K562 (cell line): ENCODE results near the gene AFAP1. TPM values are rescaled to one million over a fixed set of nuclear protein-coding genes. Genes with fewer than 3 reads are reported as not detected.

ENCODE experiments used
- ATAC-seq: fragments of 200-7000 bp; cut with Tn5 transposase; 3 replicates; pipeline ENCODE4 v1.9.1; 2020; ENCODE audit warnings: moderate library complexity
- BruUV-seq: library from RNA; stranded (reverse); fragments of 400-500 nt; replicated peaks from 2 replicates; lab custom pipeline; 2021; lab: Mats Ljungman, UMichigan
- CTCF ChIA-PET: fragments of 300-600 bp; formaldehyde crosslinking; extraction: SDS; loops from one replicate; lab custom pipeline; 2021; ENCODE audit warnings: low intra/inter-chr PET ratio; lab: Yijun Ruan, JAX
- POLR2A ChIA-PET: fragments of 300-600, 350-650 bp; sonication (Branson Sonifier 250); formaldehyde crosslinking; extraction: SDS; loops from one replicate; lab custom pipeline; 2021; ENCODE audit warnings: antibody characterized with exemption, inconsistent platforms; lab: Yijun Ruan, JAX
- DNase-seq, 4 experiments: peaks; one replicate each; pipeline versions ENCODE4 v3.0.0 to v3.0.0-alpha.2; 2011 to 2018; ENCODE audit warnings: low spot score in 3 of 4, mixed read lengths in 3 of 4; ENCODE audit errors: extremely low read depth in 1 of 4
- FAIRE-seq: peaks from 2 replicates; lab custom pipeline; 2011; peaks lifted over from hg19 to GRCh38; lab: Jason Lieb, UNC
- H2AFZ ChIP-seq: 2 replicates; pipeline ENCODE4 v1.6.0; 2011; ENCODE audit warnings: low read depth, low read length, control low read depth, inconsistent platforms
- H3K27ac ChIP-seq: fragments of 200-600 bp; 3 replicates; pipeline ENCODE4 v1.8.0; 2011; ENCODE audit warnings: low read depth, mild to moderate bottlenecking, control low read depth, inconsistent platforms, low read length, moderate library complexity, mixed read lengths; ENCODE audit errors: extremely low read depth
- H3K27me3 ChIP-seq, 2 experiments: fragments of 300-600 bp in 1 of 2; 2 replicates in 1 of 2; 3 replicates in 1 of 2; pipeline versions ENCODE4 v1.6.0 to v1.8.0; 2011; ENCODE audit warnings: inconsistent platforms in 2 of 2, low read length in 2 of 2, mild to moderate bottlenecking in 1 of 2, mixed read lengths in 1 of 2, moderate library complexity in 1 of 2; ENCODE audit not compliant: control insufficient read depth in 2 of 2, insufficient read depth in 2 of 2
- H3K36me3 ChIP-seq: fragments of 300-600 bp; 3 replicates; pipeline ENCODE4 v1.8.0; 2011; ENCODE audit warnings: mild to moderate bottlenecking, low read length, inconsistent platforms; ENCODE audit not compliant: control insufficient read depth, insufficient read depth
- H3K4me1 ChIP-seq, 2 experiments: fragments of 200-600 bp in 1 of 2; replicated peaks in 1 of 2; 2 replicates in 1 of 2; 3 replicates in 1 of 2; pipeline versions ENCODE4 v1.5.1 to v1.8.0; 2011; ENCODE audit warnings: inconsistent platforms in 2 of 2, low read length in 2 of 2, mild to moderate bottlenecking in 1 of 2, mixed read lengths in 1 of 2, moderate library complexity in 1 of 2; ENCODE audit not compliant: control insufficient read depth in 2 of 2, insufficient read depth in 2 of 2
- H3K4me2 ChIP-seq: 2 replicates; pipeline ENCODE4 v1.6.1; 2011; ENCODE audit warnings: low read length, control low read depth, inconsistent platforms, mixed read lengths; ENCODE audit not compliant: insufficient read depth
- H3K4me3 ChIP-seq: fragments of 200-600 bp; sonication (generic), shearing (Covaris generic); 2 replicates; pipeline ENCODE4 v1.5.1; 2016; ENCODE audit warnings: control low read depth, inconsistent platforms
- H3K79me2 ChIP-seq: fragments of 200-600 bp; 3 replicates; pipeline ENCODE4 v1.8.0; 2011; ENCODE audit warnings: low read length, inconsistent platforms; ENCODE audit not compliant: control insufficient read depth, insufficient read depth
- H3K9ac ChIP-seq, 2 experiments: 2 replicates each; pipeline versions ENCODE4 v1.6.0 to v1.6.1; 2011; ENCODE audit warnings: low read depth in 2 of 2, low read length in 2 of 2, control low read depth in 1 of 2, inconsistent platforms in 1 of 2, mild to moderate bottlenecking in 1 of 2, mixed read lengths in 1 of 2; ENCODE audit not compliant: insufficient read depth in 1 of 2
- H3K9me1 ChIP-seq: one replicate; pipeline ENCODE4 v1.6.0; 2011; ENCODE audit warnings: inconsistent platforms, mild to moderate bottlenecking, low read length, moderate library complexity; ENCODE audit not compliant: control insufficient read depth, insufficient read depth
- H3K9me3 ChIP-seq: replicated peaks from 2 replicates; pipeline ENCODE4 v1.5.1; 2011; ENCODE audit warnings: low read depth, low read length, inconsistent platforms; ENCODE audit not compliant: control insufficient read depth, insufficient read depth
- H4K20me1 ChIP-seq: replicated peaks from 2 replicates; pipeline ENCODE4 v1.6.1; 2011; ENCODE audit warnings: low read length, inconsistent platforms, mixed read lengths; ENCODE audit not compliant: control insufficient read depth, insufficient read depth
- RFX1 ChIP-seq: fragments of 450-650 bp; IDR thresholded peaks from 2 replicates; pipeline ENCODE4 v1.6.1; 2016; ENCODE audit warnings: mild to moderate bottlenecking, moderate library complexity
- ZNF609 ChIP-seq: sonication (generic); formaldehyde crosslinking; IDR thresholded peaks from 2 replicates; pipeline ENCODE4 v1.8.1; 2023; ENCODE audit warnings: missing genetic modification reagents, mild to moderate bottlenecking, borderline replicate concordance
- WGBS: fragments of 100-300 bp; shearing (Covaris generic); methylation state at CpG from one replicate; pipeline ENCODE4 v1.1.6; 2016; ENCODE audit warnings: low coverage, mixed read lengths; ENCODE audit not compliant: insufficient coverage; ENCODE audit errors: missing lambda C conversion rate; 5-methylcytosine and 5-hydroxymethylcytosine counted together
- in situ Hi-C: fragments of 300-500 bp; cut with MboI; formaldehyde crosslinking; loops from 4 replicates; pipeline ENCODE4 v1.15.0; 2018; ENCODE audit warnings: inconsistent platforms, mixed read lengths
- intact Hi-C: fragments of 100-400 bp; cut with micrococcal nuclease; formaldehyde crosslinking; loops from 2 replicates; pipeline ENCODE4 v1.14.2; 2022
- polyA plus RNA-seq, 8 experiments: library from polyadenylated mRNA; depleted of rRNA in 4 of 8; stranded (reverse) in 5 of 8; unstranded in 3 of 8; fragments of >200 nt; fragmentation: Nextera tagmentation in 2 of 8; fragmentation: Illumina TruSeq in 1 of 8; extraction: Ambion mirVana in 2 of 8; extraction: Trizol in 1 of 8; gene quantifications; 2 replicates each; pipeline versions ENCODE4 v1.2.1 to v1.2.3, GENCODE V29; 2011 to 2014; ENCODE audit warnings: inconsistent platforms in 1 of 8, missing spikeins in 1 of 8
- total RNA-seq, 7 experiments: library from RNA; depleted of rRNA in 6 of 7; stranded (reverse); fragments of >200 nt in 6 of 7; fragmentation: Illumina TruSeq in 2 of 7; extraction: Trizol in 2 of 7; gene quantifications; 2 replicates each; pipeline versions ENCODE4 v1.2.1 to v1.2.3, GENCODE V29; 2011 to 2021; ENCODE audit warnings: low replicate concordance in 1 of 7

AFAP1 gene
- total and polyA plus RNA-seq, 9 of the 15 experiments (the other 6 are each of a cell fraction or from before 2014, with no cell fraction given): 0.07 to 0.42 (median 0.12) TPM; not detected in 1

- Histone ChIP-seq H2AFZ (no peak overlapping the region), H3K27me3 (peaks cover 14 to 67% of the 10 kb centered on the region in 2 experiments; a peak in 3 of 5 replicates), H3K9me3 (peaks cover 3% of the 10 kb centered on the region; the same call in 1 of the 2 replicates), H3K4me2 (no peak overlapping the region), H3K36me3 (no peaks in the 10 kb centered on the region)
- no peak for FAIRE-seq
- 3% methylated on average over 36 of the region's 45 CpGs for WGBS
- in situ Hi-C loops: no loop called here
- TF ChIP-seq RFX1 (peak; percentile 38), ZNF609 (CRISPR knock-in tag) (no peak)
- TF ChIP-seq, all 486 proteins: peak for 1
- H3K79me2 ChIP-seq: no peaks in the 10 kb centered on the region
- ChIA-PET CTCF (no interaction called here), POLR2A (interaction anchor here (0.6 kb wide), 1 partner anchor 12 kb away, joined by 3 read pairs; no protein-coding TSS in a partner anchor)
- H3K9me1 ChIP-seq: no peaks in the 10 kb centered on the region
- ATAC-seq: no peak
- BruUV-seq: no TSS peak
- intact Hi-C loops: no loop called here
- DNase-seq: no peak
- no peak overlapping the region for H3K4me3 ChIP-seq
- H3K4me1 ChIP-seq: peaks cover 0 to 12% of the 10 kb centered on the region in 2 experiments; a peak in 1 of 5 replicates
- H4K20me1 ChIP-seq: no peaks in the 10 kb centered on the region
- no peak overlapping the region for H3K27ac ChIP-seq
- no peak overlapping the region for H3K9ac ChIP-seq
These were observed 199.5 kb downstream of the AFAP1 start for GRCh38 chr4:7739918-7740865.
